ENCODE data around the gene RARA.

RARA gene

DNA sequence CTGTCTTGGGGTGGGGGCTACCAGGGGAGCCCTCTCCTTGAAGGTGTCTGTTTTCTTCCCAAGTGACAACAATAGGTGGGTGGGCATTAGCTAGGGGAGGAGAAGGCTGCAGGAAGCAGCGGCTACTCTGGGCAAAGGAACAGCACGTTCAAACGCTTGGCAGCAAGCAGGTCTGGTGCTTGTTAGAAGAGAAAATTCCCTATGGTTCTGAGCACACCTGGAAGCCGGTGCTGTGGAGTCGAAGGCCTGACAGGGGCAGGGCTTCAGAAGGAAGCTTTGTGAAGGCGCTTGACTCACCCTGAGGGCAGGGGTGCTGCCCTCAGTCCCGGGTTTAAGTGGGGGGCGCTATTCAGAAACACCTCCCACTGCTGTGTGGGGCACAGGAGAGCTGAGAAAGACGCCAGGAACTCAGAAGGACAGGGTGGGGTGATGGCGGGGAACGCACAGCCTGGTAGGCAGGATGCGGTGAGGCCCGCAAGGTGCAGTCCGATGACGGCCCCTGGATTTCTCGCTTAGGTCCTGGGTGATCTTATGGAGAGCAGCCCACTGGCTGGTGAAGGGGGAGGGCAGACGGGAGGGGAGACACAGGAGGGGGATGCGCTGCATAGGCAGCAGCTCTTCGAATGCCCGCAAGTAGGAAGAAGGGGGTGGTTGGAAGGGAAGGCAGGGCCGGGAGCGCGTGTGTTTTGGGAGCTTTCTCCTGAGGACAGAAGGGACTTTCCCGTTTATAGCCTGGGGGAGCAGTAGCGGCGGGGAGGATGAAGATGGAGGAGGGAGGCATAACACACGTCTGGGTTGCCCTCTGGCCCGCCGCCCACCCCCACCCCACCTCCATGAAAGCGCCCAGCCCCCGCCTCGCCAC, 52.3 kb downstream of the RARA start:
- H3K4me3 ChIP-seq (ENCODE audit: low read depth, low read length): no peak overlapping the region
- TF ChIP-seq, protein P1, sequence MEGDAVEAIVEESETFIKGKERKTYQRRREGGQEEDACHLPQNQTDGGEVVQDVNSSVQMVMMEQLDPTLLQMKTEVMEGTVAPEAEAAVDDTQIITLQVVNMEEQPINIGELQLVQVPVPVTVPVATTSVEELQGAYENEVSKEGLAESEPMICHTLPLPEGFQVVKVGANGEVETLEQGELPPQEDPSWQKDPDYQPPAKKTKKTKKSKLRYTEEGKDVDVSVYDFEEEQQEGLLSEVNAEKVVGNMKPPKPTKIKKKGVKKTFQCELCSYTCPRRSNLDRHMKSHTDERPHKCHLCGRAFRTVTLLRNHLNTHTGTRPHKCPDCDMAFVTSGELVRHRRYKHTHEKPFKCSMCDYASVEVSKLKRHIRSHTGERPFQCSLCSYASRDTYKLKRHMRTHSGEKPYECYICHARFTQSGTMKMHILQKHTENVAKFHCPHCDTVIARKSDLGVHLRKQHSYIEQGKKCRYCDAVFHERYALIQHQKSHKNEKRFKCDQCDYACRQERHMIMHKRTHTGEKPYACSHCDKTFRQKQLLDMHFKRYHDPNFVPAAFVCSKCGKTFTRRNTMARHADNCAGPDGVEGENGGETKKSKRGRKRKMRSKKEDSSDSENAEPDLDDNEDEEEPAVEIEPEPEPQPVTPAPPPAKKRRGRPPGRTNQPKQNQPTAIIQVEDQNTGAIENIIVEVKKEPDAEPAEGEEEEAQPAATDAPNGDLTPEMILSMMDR (IDR thresholded peaks at IDR 0.05; ENCODE audit: low read depth, low read length): no peak

DNA sequence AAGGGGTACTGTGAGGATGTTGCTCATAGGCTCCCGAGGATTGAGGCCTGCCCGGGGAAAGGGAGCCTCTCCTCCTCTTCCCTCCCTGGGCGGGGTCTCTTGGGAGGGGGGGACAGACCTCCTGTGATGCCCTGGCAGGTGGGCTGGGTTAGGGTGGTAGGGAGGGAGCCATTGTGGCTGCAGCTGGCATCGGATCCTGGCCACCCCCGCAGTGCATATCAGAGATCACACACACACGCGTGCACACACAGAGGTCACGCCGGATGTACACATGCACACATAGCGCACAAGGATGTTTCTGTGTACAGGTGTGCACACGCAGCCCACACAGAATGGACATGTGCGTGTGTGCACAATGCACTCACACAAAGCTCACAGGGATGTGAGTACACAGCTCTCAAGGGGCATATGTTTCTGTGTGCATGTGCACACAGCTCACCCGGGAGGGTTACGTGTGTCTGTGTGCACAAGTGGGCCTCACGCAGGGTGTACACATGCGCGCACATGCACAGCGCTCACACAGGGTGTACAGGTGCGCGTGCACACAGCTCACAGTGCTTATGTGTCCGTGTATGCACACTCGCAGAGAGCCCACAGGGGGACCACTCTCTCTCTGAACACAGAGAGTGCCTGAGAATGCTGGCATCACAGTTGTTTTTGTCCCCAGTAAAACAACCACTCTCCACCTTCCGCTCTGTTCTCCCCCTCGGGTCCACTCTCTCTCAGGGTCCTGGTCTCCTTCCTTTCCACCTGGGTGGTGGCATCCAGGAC, 53.1 kb downstream of the RARA start:
- peak overlapping the region; percentile 51; the same call in 1 of the 2 replicates for H3K4me3 ChIP-seq (ENCODE audit: low read depth, low read length)
- TF ChIP-seq, protein P1 (IDR thresholded peaks at IDR 0.05; ENCODE audit: low read depth, low read length): no peak

DNA sequence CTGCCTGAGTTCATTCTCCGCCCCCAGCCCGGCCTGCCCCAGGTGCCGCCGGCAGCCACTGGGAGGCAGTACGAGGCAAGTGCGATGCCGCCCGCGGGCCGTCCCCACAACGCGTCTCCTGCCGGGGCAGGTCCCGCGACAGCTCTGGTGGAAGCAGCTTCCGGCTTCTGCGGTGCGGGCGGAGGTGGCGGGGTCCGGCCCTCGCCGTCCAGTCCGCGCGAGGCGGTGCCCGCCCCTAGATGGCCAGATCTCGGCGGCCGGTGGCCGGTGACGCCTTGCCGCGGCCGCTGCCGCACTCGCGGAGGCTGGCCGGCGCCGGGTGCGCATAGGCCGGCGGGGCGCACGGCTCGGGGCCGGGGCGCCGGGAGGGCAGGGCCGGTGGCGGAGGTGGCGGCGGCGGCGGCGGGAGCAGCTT, 53.7 kb downstream of the RARA start:
- TF ChIP-seq, protein P1 (IDR thresholded peaks at IDR 0.05; ENCODE audit: low read depth, low read length): peak; percentile 69
- peak overlapping the region; percentile 51 for H3K4me3 ChIP-seq (ENCODE audit: low read depth, low read length)

DNA sequence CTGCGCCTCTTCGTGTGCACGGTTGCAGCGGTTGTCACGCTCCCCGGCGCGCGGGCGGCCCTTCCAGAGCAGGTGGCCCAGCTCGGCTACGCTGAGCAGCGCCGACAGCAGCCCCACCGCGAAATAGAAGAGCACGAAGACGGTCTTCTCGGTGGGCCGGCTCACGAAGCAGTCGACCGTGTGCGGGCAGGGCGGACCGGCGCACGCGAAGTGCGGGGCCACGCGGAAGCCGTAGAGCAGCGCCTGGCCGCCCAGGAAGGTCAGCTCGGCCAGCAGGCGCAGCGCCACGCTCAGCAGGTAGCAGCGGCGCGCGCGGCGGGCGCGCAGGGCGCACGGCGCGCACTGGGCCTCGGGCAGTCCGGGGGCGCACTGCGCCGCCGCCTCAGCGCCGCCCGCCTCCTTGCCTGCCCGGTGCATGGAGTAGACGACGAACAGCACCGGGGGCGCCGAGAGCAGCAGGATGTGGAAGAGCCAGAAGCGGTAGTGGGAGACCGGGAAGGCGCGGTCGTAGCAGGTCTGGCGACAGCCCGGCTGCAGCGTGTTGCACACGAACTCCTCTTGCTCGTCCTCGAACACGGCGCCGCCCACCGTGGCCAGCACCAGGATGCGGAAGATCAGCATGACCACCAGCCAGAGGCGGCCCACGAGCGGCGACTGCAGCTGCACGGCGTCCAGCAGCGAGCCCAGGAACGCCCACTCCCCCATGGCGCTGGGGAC, 54.3 kb downstream of the RARA start:
- H3K4me3 ChIP-seq (ENCODE audit: low read depth, low read length): peak overlapping the region; percentile 51
- TF ChIP-seq, protein P1 (IDR thresholded peaks at IDR 0.05; ENCODE audit: low read depth, low read length): no peak

DNA sequence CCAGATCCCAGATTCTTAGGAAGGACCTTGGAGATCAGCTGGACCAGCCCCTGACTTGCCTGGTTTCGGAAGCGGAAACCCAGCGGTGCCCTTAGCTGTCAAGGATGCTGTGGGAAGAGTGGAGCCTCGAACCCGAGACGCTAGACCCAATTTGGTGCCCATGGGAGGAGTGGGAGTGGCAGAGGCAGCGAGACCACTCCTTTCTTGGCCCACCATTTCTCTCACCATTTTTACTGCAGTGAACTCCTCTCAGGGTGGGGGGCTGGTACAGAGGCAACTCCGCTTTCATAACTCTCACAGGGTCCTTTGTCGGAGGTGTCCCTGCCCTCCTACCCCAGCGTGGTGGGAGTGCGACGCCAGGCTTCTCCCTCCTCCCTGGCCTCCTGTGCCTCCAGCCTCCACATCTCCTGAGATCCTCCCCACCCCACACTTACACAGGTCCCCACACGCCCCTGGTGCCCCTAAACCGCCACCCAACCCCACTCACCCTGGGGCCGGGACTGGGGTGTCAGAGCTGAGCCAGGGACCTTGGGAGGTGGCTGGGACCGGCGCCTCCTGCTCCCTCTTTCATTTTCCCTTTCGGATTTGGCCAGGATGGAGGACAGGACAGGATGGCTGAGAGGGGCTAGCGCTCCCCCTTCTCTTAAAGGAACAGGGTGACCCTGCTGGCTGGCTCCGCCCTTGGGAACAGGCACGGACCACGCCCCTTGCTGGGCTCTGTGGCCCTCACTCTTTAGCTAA, 55.3 kb downstream of the RARA start, which contains the start of gene GJD3:
TSS of gene GJD3 (minus strand) at position 617 of the 741 bp plus-strand sequence. CDS start 922 bp downstream, outside the sequence.
- peak within 1 kb of the TSS; percentile 51 for H3K4me3 ChIP-seq (ENCODE audit: low read depth, low read length)
- TF ChIP-seq, protein P1 (IDR thresholded peaks at IDR 0.05; ENCODE audit: low read depth, low read length): no peak

DNA sequence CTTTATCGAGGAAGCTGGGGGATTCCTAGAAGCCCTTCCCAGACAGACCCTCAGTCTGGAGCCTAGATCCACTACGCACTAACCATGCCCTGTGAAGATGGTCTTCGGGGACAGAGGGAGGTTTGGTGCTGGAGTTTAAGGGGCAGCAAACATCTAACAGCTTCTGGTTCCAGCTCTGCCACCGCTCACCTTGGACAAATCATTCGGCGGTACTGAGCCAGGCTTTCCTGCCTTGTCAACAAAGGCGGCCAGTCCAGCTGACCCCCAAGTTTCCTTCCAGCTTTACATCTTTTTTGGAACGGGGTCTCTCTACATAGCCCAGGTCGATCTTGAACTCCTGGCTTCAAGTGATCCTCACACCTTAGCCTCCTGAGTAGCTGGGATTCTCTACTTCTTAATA, 55.9 kb downstream of the RARA start:
- TF ChIP-seq, protein P1 (IDR thresholded peaks at IDR 0.05; ENCODE audit: low read depth, low read length): no peak

More for the DNA sequence above, 55.9 kb downstream of the RARA start:
- no peak overlapping the region for H3K4me3 ChIP-seq (ENCODE audit: low read depth, low read length)

Data from WI38 (cell line).